HCT116 (cell line): Measurements from ENCODE around the gene SYNE3. TPM values are rescaled to one million over a fixed set of nuclear protein-coding genes. Genes with fewer than 3 reads are reported as not detected.

ENCODE experiments used
- ATAC-seq: fragments of 200-7000 bp; cut with Tn5 transposase; 2 replicates; pipeline ENCODE4 v1.9.1; 2020; ENCODE audit warnings: mild to moderate bottlenecking, moderate library complexity
- BruUV-seq: library from RNA; stranded (reverse); fragments of 400-500 nt; replicated peaks from 2 replicates; lab custom pipeline; 2021; lab: Mats Ljungman, UMichigan
- CTCF ChIA-PET: fragments of 300-600 bp; sonication (Branson Sonifier 250); formaldehyde crosslinking; loops from one replicate; lab custom pipeline; 2021; ENCODE audit warnings: antibody characterized with exemption; lab: Charles Lee
- POLR2A ChIA-PET: fragments of 300-600, 350-600 bp; sonication (Branson Sonifier 250); formaldehyde crosslinking; loops from one replicate; lab custom pipeline; 2021; ENCODE audit warnings: antibody characterized with exemption; lab: Charles Lee
- RAD21 ChIA-PET, 2 experiments: fragments of 300-600 bp; sonication (Branson Sonifier 250); formaldehyde crosslinking; loops; one replicate each; lab custom pipeline; 2023; ENCODE audit warnings: low total read pairs in 2 of 2; ENCODE audit not compliant: uncharacterized antibody in 2 of 2, unreplicated experiment in 2 of 2, low non-redundant PET in 1 of 2; lab: Charles Lee
- DNase-seq: peaks from one replicate; pipeline ENCODE4 v3.0.0-alpha.2; 2010; ENCODE audit warnings: low read depth, low spot score
- H2AFZ ChIP-seq: fragments of 200-600 bp; shearing (Covaris generic), sonication (generic); 2 replicates; pipeline ENCODE4 v1.6.1; 2017; ENCODE audit warnings: low read depth, mixed run types, mixed read lengths, antibody characterized with exemption, low read length; ENCODE audit not compliant: poor library complexity, severe bottlenecking
- H3K27ac ChIP-seq: 2 replicates; pipeline ENCODE4 v1.5.1; 2012; ENCODE audit warnings: low read depth, low read length
- H3K27me3 ChIP-seq: fragments of 200-600 bp; sonication (generic); 2 replicates; pipeline ENCODE4 v1.6.1; 2016; ENCODE audit warnings: mixed run types, low read length, mixed read lengths; ENCODE audit not compliant: insufficient read depth
- H3K36me3 ChIP-seq, 2 experiments: fragments of 200-500 bp in 1 of 2; fragments of 200-600 bp in 1 of 2; sonication (Bioruptor generic) in 1 of 2; sonication (generic) in 1 of 2; 2 replicates each; pipeline versions ENCODE4 v1.5.1 to v1.6.1; 2014 to 2016; ENCODE audit warnings: low read length in 2 of 2, inconsistent platforms in 1 of 2, mixed read lengths in 1 of 2, mixed run types in 1 of 2; ENCODE audit not compliant: insufficient read depth in 2 of 2, control insufficient read depth in 1 of 2
- H3K4me1 ChIP-seq, 2 experiments: fragments of 200-600 bp in 1 of 2; sonication (generic) in 1 of 2; 2 replicates each; pipeline versions ENCODE4 v1.5.1 to v1.6.1; 2012 to 2017; ENCODE audit warnings: low read length in 2 of 2, inconsistent platforms in 1 of 2, mild to moderate bottlenecking in 1 of 2, mixed read lengths in 1 of 2, mixed run types in 1 of 2, moderate library complexity in 1 of 2; ENCODE audit not compliant: insufficient read depth in 2 of 2, control insufficient read depth in 1 of 2
- H3K4me2 ChIP-seq: fragments of 200-600 bp; sonication (generic); 2 replicates; pipeline ENCODE4 v1.6.1; 2017; ENCODE audit warnings: mixed run types, low read length, mixed read lengths
- H3K4me3 ChIP-seq, 2 experiments: fragments of 200-600 bp in 1 of 2; sonication (generic) in 1 of 2; replicated peaks in 1 of 2; 2 replicates each; pipeline ENCODE4 v1.5.1; 2011 to 2016; ENCODE audit warnings: low read length in 2 of 2, control low read depth in 1 of 2, low read depth in 1 of 2, mild to moderate bottlenecking in 1 of 2, mixed read lengths in 1 of 2, mixed run types in 1 of 2
- H3K79me2 ChIP-seq: fragments of 200-600 bp; sonication (generic); 2 replicates; pipeline ENCODE4 v1.6.1; 2017; ENCODE audit warnings: mild to moderate bottlenecking, mixed run types, low read length, moderate library complexity, mixed read lengths; ENCODE audit not compliant: insufficient read depth
- H3K9ac ChIP-seq: fragments of 200-600 bp; sonication (generic); 2 replicates; pipeline ENCODE4 v1.6.1; 2016; ENCODE audit warnings: low read length, mixed read lengths
- H3K9me2 ChIP-seq: fragments of 200-600 bp; sonication (generic), shearing (Covaris generic); 2 replicates; pipeline ENCODE4 v1.6.1; 2017; ENCODE audit warnings: mixed run types, mild to moderate bottlenecking, moderate library complexity; ENCODE audit not compliant: insufficient read depth
- H3K9me3 ChIP-seq, 2 experiments: fragments of 200-500 bp in 1 of 2; fragments of 200-600 bp in 1 of 2; sonication (Bioruptor generic) in 1 of 2; sonication (generic) in 1 of 2; 2 replicates each; pipeline ENCODE4 v1.6.1; 2014 to 2017; ENCODE audit warnings: low read length in 2 of 2, mixed read lengths in 2 of 2, inconsistent platforms in 1 of 2, low read depth in 1 of 2, mild to moderate bottlenecking in 1 of 2, mixed run types in 1 of 2, moderate library complexity in 1 of 2; ENCODE audit not compliant: control insufficient read depth in 1 of 2, insufficient read depth in 1 of 2
- H4K20me1 ChIP-seq: fragments of 200-600 bp; sonication (generic), shearing (Covaris generic); 2 replicates; pipeline ENCODE4 v1.6.1; 2017; ENCODE audit warnings: mixed run types, mild to moderate bottlenecking, moderate library complexity; ENCODE audit not compliant: insufficient read depth
- ATF3 ChIP-seq: IDR thresholded peaks from 2 replicates; pipeline ENCODE4 v1.6.1; 2012
- CBX3 ChIP-seq: IDR thresholded peaks from 2 replicates; pipeline ENCODE4 v1.6.1; 2012; ENCODE audit warnings: low read depth
- CEBPB ChIP-seq: IDR thresholded peaks from 2 replicates; pipeline ENCODE4 v1.6.1; 2012; ENCODE audit warnings: low read depth
- EGR1 ChIP-seq: IDR thresholded peaks from 2 replicates; pipeline ENCODE4 v1.6.1; 2012; ENCODE audit warnings: low read depth
- ELF1 ChIP-seq: IDR thresholded peaks from 2 replicates; pipeline ENCODE4 v1.6.1; 2012; ENCODE audit warnings: low read depth, borderline replicate concordance
- EZH2phosphoT487 ChIP-seq: fragments of 200-600 bp; IDR thresholded peaks from 2 replicates; pipeline ENCODE4 v1.6.1; 2018; ENCODE audit warnings: antibody characterized with exemption, borderline replicate concordance
- FOSL1 ChIP-seq: IDR thresholded peaks from 2 replicates; pipeline ENCODE4 v1.6.1; 2012; ENCODE audit warnings: low read depth
- JUND ChIP-seq: IDR thresholded peaks from 2 replicates; pipeline ENCODE4 v1.6.1; 2012
- MAX ChIP-seq: IDR thresholded peaks from 2 replicates; pipeline ENCODE4 v1.6.1; 2012
- POLR2A ChIP-seq: IDR thresholded peaks from 2 replicates; pipeline ENCODE4 v1.7.0; 2011; ENCODE audit warnings: borderline replicate concordance; ENCODE audit not compliant: insufficient read depth, insufficient read length; ENCODE audit errors: extremely low read depth
- POLR2AphosphoS5 ChIP-seq: IDR thresholded peaks from 2 replicates; pipeline ENCODE4 v1.6.1; 2011; ENCODE audit warnings: mild to moderate bottlenecking, low read depth, low read length, moderate library complexity
- REST ChIP-seq: IDR thresholded peaks from 2 replicates; pipeline ENCODE4 v1.6.1; 2012; ENCODE audit warnings: low read depth
- SIN3A ChIP-seq: IDR thresholded peaks from 2 replicates; pipeline ENCODE4 v1.6.1; 2012; ENCODE audit warnings: low read depth
- YY1 ChIP-seq: IDR thresholded peaks from 2 replicates; pipeline ENCODE4 v1.6.1; 2011; ENCODE audit warnings: low read length, low read depth, moderate library complexity, mild to moderate bottlenecking; ENCODE audit not compliant: insufficient replicate concordance; ENCODE audit errors: extremely low read depth
- ZFX ChIP-seq: fragments of 450-650 bp; IDR thresholded peaks from 2 replicates; pipeline ENCODE4 v1.6.1; 2017
- ZNF274 ChIP-seq: fragments of 200-500 bp; sonication (Bioruptor generic); IDR thresholded peaks from 2 replicates; pipeline ENCODE4 v1.6.1; 2014; ENCODE audit warnings: mild to moderate bottlenecking, low read depth, low read length, inconsistent platforms
- intact Hi-C: fragments of 100-400 bp; cut with micrococcal nuclease; formaldehyde crosslinking; loops from 2 replicates; pipeline ENCODE4 v1.10.0; 2022
- total RNA-seq: library from RNA; stranded (reverse); gene quantifications from one replicate; pipeline ENCODE4 v1.2.1, GENCODE V29; 2021; ENCODE audit not compliant: unreplicated experiment
- TF ChIP-seq, protein P1 (sequence below), 3 experiments: fragments of 200-600 bp in 1 of 3; sonication (generic) in 1 of 3; IDR thresholded peaks in 2 of 3; conservative IDR thresholded peaks in 1 of 3; 2 replicates each; pipeline ENCODE4 v1.5.1; 2012 to 2017; ENCODE audit warnings: low read depth in 2 of 3, low read length in 2 of 3, antibody characterized with exemption in 1 of 3, borderline replicate concordance in 1 of 3, control low read depth in 1 of 3, mild to moderate bottlenecking in 1 of 3, mixed read lengths in 1 of 3, mixed run types in 1 of 3, moderate library complexity in 1 of 3; ENCODE audit not compliant: insufficient read depth in 1 of 3
- TF ChIP-seq, protein P2 (sequence below): IDR thresholded peaks from 2 replicates; pipeline ENCODE4 v1.6.1; 2011; ENCODE audit warnings: mild to moderate bottlenecking, low read length, moderate library complexity; ENCODE audit not compliant: insufficient replicate concordance; ENCODE audit errors: extremely low read depth

SYNE3 gene
- total RNA-seq, 1 experiment from 2014 or later = 3.6 TPM

GRCh38 chr14:95533391-95533821, 17.0 kb upstream of the SYNE3 start:
- Histone ChIP-seq H4K20me1 (peaks cover 6% of the 10 kb centered on the region; the same call in 1 of the 2 replicates), H3K9me2 (no peaks in the 10 kb centered on the region), H3K4me2 (peak overlapping the region; percentile 76), H3K9me3 (no peaks in the 10 kb centered on the region), H3K79me2 (peaks cover 88% of the 10 kb centered on the region), H2AFZ (no peak overlapping the region), H3K27me3 (no peaks in the 10 kb centered on the region), H3K36me3 (peaks cover 0 to 3% of the 10 kb centered on the region in 2 experiments; a peak in 2 of 4 replicates), H3K4me3 (peak overlapping the region; percentile 89 to 93), H3K9ac (peak overlapping the region; percentile 92), H3K4me1 (peaks cover 35 to 56% of the 10 kb centered on the region in 2 experiments), H3K27ac (peak overlapping the region; percentile 80)
- intact Hi-C loops = loop anchor here (10.0 kb wide), 1 partner anchor 379 kb away; the partner anchor contains the start of gene DICER1
- ATAC-seq = no peak
- ChIA-PET POLR2A (no interaction called here), RAD21 (interaction anchor here (0.8 to 1.9 kb wide), 2 partner anchors 88 to 91 kb away, joined by 3 to 7 read pairs; no protein-coding TSS in a partner anchor), CTCF (interaction anchor here (1.8 to 2.0 kb wide), 2 partner anchors 9 to 91 kb away, joined by 5 to 6 read pairs; no protein-coding TSS in a partner anchor)
- BruUV-seq = no TSS peak
- TF ChIP-seq CBX3 (no peak), ELF1 (no peak), FOSL1 (no peak), REST (no peak), ZFX (no peak), YY1 (no peak), EGR1 (no peak), POLR2AphosphoS5 (no peak), JUND (no peak), CEBPB (no peak), SIN3A (no peak), MAX (no peak), EZH2phosphoT487 (no peak), POLR2A (no peak), ZNF274 (no peak), ATF3 (no peak)
- TF ChIP-seq, protein P1, sequence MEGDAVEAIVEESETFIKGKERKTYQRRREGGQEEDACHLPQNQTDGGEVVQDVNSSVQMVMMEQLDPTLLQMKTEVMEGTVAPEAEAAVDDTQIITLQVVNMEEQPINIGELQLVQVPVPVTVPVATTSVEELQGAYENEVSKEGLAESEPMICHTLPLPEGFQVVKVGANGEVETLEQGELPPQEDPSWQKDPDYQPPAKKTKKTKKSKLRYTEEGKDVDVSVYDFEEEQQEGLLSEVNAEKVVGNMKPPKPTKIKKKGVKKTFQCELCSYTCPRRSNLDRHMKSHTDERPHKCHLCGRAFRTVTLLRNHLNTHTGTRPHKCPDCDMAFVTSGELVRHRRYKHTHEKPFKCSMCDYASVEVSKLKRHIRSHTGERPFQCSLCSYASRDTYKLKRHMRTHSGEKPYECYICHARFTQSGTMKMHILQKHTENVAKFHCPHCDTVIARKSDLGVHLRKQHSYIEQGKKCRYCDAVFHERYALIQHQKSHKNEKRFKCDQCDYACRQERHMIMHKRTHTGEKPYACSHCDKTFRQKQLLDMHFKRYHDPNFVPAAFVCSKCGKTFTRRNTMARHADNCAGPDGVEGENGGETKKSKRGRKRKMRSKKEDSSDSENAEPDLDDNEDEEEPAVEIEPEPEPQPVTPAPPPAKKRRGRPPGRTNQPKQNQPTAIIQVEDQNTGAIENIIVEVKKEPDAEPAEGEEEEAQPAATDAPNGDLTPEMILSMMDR (IDR thresholded peaks at IDR 0.05 in 2 of 3, conservative IDR thresholded peaks at IDR 0.05 in 1 of 3; ENCODE audit: borderline replicate concordance in 1 of 3, insufficient read depth in 1 of 3, low read depth in 2 of 3, low read length in 2 of 3) = no peak
- TF ChIP-seq, protein P2, sequence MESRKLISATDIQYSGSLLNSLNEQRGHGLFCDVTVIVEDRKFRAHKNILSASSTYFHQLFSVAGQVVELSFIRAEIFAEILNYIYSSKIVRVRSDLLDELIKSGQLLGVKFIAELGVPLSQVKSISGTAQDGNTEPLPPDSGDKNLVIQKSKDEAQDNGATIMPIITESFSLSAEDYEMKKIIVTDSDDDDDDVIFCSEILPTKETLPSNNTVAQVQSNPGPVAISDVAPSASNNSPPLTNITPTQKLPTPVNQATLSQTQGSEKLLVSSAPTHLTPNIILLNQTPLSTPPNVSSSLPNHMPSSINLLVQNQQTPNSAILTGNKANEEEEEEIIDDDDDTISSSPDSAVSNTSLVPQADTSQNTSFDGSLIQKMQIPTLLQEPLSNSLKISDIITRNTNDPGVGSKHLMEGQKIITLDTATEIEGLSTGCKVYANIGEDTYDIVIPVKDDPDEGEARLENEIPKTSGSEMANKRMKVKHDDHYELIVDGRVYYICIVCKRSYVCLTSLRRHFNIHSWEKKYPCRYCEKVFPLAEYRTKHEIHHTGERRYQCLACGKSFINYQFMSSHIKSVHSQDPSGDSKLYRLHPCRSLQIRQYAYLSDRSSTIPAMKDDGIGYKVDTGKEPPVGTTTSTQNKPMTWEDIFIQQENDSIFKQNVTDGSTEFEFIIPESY = no peak
- DNase-seq = no peak
